GM10266 (cell line): ENCODE results near the gene GLT8D1.

Source experiments
- DNase-seq: peaks from one replicate; pipeline ENCODE4 v3.0.0; 2012; ENCODE audit errors: extremely low spot score
- CTCF ChIP-seq: IDR thresholded peaks from 2 replicates; pipeline ENCODE4 v1.5.1; 2012; ENCODE audit warnings: mild to moderate bottlenecking, low read depth; ENCODE audit not compliant: control insufficient read depth, insufficient read depth; ENCODE audit errors: missing control alignments

The GLT8D1 gene

DNA sequence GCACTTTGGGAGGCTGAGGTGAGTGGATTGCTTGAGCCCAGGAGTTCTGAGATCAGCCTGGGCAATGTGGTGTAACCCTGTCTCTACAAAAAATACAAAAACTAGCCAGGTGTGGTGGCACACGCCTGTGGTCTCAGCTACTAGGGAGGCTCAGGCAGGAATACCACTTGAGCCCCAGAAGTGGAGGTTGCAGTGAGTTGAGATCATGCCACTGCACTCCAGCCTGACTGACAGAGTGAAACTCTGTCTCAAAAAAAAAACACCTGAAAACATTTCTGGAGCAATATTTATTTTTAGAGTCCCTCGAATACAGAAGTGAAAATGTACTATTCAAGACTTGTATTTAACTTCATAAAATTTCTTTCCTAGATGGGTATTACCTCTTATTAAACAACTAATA, 4.9 kb upstream of the GLT8D1 start:
- no peak for TF ChIP-seq CTCF
- peak; percentile 40 for DNase-seq

DNA sequence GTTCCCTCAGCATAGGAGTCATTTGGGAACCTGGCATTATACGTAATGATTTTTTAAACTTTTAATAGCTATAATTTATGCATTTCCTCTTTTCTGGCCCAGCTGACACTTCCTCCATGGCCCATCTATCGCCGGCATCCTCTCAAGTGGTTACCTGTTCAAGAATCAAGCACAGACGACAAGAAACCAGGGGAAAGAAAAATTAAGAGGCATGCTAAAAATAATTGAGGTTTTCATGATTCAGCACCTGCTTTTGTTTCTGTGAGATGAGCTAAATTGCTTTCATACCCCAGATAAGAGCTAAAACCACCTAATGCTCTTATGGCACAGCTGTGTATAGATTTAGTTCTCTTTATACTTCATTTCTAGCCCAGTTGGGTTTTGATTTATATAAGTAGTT, 2.0 kb upstream of the GLT8D1 start:
- TF ChIP-seq CTCF = no peak
- peak; percentile 63 for DNase-seq

DNA sequence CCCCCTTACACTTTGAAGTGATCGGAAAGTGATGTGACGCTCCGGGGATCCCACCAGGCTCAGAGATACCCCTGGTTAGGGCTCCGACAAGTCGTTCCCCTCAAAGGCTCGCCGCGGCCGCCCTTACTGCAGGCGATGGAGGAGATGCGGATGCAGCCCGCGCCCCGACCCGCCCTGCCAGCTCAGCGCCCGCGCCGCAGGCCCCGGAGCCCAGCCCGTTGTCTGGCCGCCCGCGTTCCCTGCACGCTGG, 228 bp downstream of the GLT8D1 start:
- no peak for TF ChIP-seq CTCF
- no peak for DNase-seq

GRCh38 chr3:52704611-52705437, 767 bp downstream of the GLT8D1 start:
- peak; percentile 36 for DNase-seq
- TF ChIP-seq CTCF = no peak

DNA sequence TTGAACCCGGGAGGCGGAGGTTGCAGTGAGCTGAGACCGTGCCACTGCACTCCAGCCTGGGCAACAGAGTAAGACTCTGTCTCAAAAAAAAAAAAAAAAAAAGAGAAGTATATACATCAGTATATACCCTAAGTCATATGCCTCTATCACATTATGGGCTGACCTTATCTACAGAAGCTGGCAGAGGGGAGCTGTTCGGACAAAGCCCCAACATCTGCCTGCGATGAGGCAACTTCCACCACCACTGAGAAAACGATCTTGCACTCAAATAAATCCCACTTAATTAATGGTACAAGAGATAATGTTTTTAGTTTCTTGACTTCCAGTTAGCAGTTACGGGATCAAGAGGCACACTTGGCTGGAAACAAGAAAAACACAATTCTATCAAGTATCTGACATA, 2.2 kb downstream of the GLT8D1 start:
- no peak for TF ChIP-seq CTCF
- DNase-seq = no peak

- DNase-seq = no peak
- TF ChIP-seq CTCF = no peak
Measured at GRCh38 chr3:52697632-52697965, 8.0 kb downstream of the GLT8D1 start.

GRCh38 chr3:52696830-52697631, 8.6 kb downstream of the GLT8D1 start:
- TF ChIP-seq CTCF = no peak
- DNase-seq = no peak
